ENCODE results near the gene SPEG.

SPEG gene

DNA sequence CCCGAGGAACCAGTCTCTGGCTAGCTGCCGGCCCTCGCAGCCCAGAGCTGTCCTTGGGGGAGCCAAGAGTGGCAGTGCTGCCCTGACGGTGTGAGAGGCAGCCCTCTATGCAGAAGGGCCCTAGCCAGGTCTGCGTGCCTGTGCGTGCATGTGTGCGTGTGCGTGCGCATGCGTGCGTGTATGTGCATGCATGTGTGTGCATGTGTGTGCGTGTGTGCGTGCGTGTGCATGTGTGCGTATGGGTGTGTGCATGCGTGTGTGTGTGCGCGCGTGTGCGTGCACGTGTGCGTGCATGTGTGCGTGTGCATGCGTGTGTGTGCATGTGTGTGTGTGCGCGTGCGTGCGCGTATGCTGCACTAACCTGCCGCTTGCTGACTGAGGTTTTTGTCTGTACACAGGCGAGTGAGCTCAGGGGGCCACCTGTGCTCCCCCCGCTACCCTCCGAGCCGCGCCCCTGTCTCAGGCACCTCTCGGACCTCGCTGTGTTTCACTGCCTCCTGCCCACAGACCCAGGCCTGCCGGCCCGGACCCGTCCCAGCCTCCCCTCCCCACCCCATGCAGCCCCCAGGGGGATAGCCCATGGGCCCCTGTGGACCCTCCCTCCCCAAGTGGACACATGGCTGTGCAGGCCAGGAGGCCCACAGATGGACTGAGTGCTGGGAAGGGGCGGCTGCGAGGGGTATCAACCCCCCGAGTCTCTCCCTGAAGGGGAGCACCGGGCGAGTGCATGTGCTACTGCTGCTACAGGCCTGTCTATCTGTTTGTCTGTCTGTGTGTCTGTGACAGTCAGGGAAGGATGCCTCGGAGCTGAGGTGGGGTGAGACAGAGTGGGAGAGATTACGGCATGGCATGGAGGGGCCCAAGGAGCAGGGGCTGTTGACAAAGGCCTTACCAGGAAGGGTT lies 31.3 kb downstream of the SPEG start:
- no peak for FAIRE-seq

DNA sequence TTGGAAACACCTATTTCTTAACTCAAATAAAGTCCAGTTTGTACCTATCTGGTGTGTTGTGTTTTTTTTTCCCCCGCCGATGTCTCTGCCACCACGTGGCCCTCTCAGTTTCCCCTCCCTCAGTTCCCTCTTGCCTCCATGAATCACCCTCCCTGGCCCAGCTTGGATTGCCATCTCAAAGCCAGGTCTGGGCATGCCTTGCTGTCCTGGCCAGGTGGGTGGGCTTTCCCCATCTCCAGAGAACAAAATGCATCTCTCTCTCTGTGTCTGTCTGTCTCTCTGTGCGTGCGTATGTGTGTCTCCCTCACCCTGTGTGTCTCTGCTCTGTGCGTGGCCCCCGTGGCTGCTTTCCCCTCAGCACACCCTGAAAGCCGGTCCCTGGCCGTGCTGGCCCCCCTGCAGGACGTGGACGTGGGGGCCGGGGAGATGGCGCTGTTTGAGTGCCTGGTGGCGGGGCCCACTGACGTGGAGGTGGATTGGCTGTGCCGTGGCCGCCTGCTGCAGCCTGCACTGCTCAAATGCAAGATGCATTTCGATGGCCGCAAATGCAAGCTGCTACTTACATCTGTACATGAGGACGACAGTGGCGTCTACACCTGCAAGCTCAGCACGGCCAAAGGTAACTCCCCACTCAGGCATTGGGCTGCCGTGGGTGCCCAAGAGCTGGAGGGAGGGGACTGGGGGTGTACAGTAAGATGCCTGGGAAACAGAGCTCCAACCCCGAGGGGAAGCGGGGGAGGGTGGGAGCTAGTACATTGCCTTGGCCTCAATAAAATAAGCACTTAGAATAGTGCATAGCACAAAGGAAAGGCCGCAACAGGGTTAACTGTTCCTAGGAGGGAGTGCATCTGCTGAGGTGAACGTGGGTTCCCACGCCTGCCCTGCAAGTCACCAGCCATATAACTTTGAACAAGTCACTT lies 32.4 kb downstream of the SPEG start:
- no peak for FAIRE-seq

DNA sequence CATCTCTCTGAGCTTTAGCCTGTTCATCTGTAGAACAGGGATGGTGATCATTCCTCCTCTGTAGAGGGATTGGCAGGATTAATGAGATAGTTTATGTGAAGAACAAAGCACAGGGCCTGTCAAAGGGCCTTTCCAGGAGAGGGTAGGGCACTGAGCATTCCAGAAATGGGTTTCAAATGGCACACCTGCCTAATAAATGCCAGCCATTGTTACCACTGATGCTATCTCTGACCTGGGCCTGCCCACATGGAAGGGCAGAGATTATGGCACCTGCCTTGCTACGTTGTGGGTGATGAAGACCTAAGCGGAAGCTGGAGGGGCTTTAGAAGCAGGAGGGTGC lies 33.1 kb downstream of the SPEG start:
- FAIRE-seq, result no peak

DNA sequence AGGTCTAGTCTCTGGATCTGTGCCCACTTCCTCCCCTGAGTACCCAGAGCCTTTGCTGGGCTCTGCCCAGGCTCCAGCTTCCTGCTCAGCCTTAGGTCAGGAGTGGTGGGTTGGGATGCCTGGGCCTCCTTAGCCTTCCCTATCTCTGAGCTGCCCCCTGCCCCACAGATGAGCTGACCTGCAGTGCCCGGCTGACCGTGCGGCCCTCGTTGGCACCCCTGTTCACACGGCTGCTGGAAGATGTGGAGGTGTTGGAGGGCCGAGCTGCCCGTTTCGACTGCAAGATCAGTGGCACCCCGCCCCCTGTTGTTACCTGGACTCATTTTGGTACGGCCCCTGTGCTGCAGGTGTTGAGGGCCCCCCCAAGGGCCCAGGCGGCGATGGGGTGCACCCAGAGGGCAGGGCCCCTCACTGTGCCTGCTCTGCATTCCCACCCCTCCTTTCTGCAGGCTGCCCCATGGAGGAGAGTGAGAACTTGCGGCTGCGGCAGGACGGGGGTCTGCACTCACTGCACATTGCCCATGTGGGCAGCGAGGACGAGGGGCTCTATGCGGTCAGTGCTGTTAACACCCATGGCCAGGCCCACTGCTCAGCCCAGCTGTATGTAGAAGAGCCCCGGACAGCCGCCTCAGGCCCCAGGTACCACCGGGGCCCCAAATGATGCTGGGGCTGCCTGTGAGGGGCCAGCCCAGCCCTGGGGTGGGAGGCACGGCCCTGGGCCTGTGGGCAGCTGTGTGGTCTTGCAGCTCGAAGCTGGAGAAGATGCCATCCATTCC lies 34.0 kb downstream of the SPEG start:
- FAIRE-seq, result no peak

DNA sequence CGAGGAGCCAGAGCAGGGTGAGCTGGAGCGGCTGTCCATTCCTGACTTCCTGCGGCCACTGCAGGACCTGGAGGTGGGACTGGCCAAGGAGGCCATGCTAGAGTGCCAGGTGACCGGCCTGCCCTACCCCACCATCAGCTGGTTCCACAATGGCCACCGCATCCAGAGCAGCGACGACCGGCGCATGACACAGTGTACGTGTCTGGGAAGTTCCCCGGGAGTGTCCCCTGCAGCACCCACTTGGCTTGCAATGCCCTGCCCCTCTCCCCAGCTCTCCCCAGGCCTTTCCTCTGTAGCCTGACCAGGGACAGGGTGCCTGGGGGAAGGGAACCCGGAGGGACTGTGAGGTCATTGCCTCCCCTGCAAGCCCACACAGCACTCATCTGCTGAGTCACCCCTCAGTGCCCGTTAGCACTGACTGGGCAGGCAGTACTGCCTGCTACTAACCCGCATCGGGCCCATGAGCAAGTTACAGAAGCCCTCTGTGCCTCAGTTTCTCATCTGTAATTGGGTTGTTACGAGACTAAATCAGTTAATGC lies 34.6 kb downstream of the SPEG start:
- FAIRE-seq, result no peak

DNA sequence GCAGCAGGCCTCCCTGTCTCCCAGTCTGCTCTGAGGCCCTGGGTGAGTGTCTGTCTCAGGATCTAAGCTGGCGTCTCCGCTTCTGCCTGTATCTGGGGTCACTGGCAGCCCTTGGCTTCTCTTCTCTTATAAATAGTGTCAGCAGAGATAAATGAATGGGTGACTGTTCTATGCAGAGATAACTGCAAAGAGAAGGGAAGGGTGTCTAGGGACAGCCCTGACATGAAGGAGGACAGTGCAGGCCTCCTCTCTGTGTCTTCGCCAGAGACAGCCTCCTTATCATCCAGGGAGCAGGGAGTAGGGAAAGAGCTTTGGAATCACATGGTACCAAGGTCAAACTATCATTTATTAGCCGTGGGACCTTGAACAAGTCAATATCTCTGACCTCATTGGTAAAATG lies 35.8 kb downstream of the SPEG start:
- no peak for FAIRE-seq

DNA sequence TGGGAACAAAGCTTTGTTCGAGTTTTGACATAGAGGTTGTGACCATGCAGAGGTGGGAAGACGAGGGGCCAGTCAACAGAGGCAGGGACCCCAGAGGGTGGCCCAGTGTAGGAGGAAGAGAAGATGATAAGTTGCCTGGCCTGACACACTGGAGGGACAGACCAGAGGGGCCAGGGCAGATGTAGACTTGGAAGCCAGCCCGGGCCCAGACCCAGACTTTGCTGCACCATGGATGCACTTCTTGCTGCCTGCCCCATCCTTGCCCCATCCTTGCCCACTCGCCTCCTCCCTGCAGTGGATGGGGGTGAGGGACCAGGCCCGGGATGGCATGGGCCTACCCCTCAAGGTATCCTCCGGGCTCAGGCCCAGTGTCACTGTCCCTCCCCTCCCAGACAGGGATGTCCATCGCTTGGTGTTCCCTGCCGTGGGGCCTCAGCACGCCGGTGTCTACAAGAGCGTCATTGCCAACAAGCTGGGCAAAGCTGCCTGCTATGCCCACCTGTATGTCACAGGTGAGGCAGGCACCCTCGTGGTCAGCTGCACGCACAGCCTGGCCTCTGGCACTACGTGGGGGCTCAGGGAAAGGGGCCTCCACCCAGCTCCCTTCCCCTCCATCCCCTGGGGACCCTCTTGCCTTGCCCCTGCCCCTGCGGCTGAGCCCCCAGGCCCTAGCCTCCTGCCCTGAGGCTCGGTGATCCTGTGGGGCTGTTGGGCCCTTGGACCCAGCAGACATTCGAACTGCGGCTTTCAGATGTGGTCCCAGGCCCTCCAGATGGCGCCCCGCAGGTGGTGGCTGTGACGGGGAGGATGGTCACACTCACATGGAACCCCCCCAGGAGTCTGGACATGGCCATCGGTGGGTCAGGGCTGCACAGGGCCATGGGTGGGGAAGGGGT lies 37.1 kb downstream of the SPEG start:
- FAIRE-seq, result no peak

DNA sequence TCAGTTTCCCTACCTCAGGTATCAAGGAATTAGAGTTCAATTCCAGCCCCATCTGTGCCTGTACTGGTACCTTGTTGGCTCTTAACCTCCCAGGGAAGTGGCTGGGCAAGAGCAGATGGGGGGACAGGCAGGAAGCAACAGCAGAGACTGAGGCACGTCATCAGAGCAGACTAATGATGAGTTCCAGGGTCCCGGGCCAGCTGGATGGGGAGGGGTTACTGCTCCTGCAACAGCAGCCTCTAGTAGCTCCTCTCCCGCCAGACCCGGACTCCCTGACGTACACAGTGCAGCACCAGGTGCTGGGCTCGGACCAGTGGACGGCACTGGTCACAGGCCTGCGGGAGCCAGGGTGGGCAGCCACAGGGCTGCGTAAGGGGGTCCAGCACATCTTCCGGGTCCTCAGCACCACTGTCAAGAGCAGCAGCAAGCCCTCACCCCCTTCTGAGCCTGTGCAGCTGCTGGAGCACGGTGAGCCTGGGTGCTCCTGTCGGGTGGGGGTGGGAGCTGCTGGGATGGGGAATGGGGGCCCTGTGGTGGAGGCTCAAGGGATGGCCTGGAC lies 38.1 kb downstream of the SPEG start:
- no peak for FAIRE-seq

DNA sequence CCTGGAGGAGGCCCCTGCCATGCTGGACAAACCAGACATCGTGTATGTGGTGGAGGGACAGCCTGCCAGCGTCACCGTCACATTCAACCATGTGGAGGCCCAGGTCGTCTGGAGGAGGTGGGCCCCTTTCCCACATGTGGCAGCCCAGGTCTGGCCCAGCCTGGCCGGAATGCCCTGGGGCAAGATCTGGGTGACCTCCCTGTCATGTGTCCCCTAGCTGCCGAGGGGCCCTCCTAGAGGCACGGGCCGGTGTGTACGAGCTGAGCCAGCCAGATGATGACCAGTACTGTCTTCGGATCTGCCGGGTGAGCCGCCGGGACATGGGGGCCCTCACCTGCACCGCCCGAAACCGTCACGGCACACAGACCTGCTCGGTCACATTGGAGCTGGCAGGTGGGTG lies 38.9 kb downstream of the SPEG start:
- no peak for FAIRE-seq

DNA sequence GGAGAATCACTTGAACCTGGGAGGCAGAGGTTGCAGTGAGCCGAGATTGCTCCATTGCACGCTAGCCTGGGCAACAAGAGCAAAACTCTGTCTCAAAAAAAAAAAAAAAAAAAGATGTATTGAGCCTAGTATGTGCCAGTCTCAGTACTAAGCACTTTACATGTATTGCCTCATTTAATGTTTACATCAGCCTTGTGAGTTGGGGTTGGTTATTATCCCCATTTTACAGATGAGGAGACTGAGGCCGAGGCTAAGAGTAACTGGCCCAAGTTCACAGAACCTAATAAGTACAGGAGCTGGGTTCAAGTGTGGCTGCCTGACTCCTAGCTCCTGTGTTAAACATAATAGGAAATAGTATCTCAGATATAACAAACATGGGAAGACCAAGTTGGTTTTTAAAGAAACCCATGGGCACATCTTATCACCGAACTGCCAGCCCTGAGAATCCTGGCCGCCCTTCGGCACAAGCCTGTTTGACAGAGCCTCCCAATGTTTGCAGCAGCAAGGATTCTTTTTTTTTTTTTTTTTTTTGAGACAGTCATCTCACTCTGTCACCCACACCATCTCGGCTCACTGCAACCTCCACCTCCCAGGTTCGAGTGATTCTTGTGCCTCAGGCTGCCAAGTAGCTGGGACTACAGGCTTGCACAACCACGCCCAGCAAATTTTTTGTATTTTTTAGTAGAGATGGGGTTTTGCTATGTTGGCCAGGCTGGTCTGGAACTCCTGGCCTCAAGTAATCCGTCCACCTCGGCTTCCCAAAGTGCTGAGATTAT lies 39.8 kb downstream of the SPEG start:
- FAIRE-seq, result no peak

DNA sequence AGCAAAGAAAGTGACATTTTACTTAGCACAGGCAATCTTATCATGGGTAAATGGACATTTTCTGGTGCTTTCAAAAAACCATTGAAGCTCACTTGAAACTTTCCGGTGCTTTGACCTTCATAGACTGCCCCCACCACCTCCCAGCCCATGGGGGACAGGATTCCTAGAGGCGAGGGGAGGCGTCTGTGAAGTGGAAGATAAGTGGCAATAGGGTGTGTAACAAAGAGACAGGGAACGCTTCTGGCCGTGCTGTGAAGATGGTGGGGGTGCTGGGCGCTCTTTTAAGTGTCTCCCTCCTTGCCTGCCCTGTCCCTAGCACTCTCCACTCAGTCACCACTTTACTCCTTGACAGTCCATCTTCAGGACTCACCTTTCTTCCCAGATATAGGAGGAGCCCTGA lies 40.6 kb downstream of the SPEG start:
- FAIRE-seq, result no peak

DNA sequence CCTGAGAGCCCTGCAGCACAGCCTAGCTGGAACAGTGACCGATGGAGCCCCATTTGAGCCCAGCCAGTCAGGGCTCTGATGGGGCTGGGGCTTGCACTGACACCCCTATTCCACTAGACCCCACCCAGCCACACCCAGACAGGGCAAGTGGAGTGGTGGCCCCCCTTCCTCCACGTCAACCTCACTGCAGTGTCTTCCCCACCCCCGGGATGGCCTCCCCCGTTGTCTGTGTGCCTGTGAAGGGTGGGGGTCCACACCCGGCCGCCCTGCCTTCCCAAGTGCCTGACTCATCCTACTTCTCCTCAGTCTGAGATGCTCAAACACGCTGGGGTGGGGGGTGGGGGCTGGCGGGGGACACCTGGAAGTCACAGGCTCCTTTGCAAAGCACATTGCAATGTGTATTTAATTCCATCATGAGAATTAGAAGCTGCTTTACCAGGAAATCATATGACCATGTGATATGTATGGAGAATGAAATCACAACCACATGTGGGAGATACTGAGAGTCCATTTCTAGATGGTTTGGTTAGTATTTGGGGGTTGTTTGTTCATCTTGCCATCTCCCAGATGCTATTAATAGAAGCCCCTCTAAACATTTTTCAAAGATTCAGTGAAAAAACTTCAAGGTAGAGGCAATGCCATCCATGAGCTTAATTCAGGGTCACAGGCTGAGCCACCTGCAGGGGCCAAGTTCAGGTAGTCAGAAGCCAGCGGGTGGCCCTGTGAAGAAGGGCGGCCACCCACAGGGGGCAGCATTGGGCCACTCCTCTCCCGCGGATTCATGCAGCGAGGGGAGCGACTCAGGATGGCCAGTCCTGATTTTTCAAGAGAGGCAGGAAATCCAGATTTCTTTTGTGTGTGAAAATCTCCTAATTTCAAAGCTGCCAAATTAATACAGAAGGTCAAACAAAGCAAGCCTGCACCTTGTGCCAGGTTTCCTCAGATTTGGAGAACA lies 41.3 kb downstream of the SPEG start:
- no peak for FAIRE-seq

DNA sequence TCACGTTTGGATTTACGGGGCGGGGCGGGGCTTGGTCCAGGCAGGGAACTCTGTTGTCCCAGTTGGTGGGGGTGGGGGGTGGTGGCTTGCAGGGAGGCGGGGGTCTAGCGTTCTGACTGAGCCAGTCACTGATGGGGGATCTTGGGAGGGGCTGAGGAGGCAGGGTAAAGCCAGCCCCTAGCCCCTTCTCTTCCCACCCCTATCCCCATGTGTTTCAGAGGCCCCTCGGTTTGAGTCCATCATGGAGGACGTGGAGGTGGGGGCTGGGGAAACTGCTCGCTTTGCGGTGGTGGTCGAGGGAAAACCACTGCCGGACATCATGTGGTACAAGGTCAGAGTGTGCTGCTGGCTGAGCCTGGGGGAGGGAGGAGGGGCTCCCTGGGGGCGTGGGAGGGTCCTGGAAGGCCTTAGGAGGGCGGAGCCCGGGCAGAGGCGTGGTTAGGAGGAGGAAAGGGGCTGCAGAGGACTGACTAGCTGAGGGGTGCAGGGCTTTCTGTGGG lies 42.1 kb downstream of the SPEG start:
- no peak for FAIRE-seq

DNA sequence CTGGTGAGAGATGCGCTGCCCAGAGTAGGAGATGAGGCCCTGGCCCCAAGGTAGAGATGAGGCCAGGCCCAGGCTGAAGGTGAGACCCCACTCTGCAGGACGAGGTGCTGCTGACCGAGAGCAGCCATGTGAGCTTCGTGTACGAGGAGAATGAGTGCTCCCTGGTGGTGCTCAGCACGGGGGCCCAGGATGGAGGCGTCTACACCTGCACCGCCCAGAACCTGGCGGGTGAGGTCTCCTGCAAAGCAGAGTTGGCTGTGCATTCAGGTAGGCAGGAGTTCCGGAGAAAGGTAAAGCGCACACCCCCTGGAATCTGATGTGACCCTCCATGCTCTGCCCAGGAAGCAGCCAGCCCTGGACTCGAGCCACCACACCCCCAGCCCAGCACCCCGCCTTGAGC lies 42.5 kb downstream of the SPEG start:
- no peak for FAIRE-seq

DNA sequence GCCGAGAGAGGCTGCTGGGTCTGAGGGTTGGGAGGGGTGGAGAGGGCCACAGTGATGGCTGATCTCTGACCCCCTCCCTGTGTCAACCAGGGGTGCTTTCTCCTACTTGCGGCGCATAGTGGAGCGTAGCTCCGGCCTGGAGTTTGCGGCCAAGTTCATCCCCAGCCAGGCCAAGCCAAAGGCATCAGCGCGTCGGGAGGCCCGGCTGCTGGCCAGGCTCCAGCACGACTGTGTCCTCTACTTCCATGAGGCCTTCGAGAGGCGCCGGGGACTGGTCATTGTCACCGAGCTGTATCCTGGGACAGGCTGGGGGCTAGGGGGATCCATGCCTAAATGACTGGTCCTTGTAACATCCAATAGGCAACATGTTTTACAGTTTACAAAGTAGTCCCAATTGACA lies 43.2 kb downstream of the SPEG start:
- no peak for FAIRE-seq

DNA sequence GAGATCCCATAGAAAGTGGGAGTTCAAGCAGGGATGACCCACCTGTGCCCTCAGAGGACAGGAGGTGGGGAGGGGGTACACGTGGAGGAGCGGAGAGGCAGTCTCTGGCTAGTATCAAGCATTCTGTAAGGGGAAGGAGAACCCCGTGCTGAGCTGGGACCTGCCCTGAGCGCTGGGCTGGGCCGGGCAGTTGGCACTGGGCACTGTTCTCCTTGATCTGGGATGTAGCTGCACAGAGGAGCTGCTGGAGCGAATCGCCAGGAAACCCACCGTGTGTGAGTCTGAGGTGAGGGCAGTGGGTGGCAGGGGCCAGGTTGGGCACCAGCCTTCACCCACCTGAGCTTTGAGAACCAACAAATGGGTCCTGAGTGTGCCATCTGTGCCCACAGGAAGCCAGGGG lies 44.3 kb downstream of the SPEG start:
- FAIRE-seq, result no peak

DNA sequence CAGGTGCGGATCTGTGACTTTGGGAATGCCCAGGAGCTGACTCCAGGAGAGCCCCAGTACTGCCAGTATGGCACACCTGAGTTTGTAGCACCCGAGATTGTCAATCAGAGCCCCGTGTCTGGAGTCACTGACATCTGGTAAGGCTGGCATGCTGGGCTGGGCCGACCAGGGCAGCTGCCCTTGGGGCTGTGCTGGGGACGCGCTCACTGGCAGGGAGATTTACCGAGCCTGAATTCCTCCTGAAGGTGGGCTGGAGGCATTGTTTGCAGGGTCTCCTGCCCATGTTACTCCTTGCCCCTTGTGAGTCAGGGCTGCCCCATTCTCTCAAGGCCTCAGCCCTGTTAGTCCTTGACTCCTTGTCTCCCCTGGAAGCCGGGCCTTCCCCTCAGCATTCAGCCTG lies 45.4 kb downstream of the SPEG start:
- FAIRE-seq, result no peak

DNA sequence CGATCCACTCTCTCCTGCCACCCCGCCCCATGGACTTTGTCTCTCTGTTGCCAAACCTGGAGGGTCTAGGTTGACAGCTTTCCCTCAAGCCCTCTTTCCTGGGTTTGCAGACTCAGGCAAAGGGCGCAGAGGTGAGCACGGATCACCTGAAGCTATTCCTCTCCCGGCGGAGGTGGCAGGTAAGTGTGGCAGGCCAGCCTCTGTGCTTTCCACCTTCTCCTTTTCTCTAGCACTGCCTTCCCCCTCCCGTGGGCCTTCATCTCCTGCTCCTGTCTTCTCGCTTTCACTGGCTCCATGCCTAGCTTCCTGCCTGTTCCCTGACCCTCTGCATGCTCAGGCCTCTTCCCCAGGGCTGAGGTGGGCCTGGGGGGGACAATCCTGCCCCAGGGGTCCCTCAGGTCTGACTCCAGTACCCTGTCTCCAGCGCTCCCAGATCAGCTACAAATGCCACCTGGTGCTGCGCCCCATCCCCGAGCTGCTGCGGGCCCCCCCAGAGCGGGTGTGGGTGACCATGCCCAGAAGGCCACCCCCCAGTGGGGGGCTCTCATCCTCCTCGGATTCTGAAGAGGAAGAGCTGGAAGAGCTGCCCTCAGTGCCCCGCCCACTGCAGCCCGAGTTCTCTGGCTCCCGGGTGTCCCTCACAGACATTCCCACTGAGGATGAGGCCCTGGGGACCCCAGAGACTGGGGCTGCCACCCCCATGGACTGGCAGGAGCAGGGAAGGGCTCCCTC lies 48.2 kb downstream of the SPEG start:
- no peak for FAIRE-seq
